SK-N-MC (cell line): ENCODE data around the gene NCBP2L.

ENCODE experiments used
- EZH2 ChIP-seq: fragments of 200-600 bp; sonication (generic); IDR thresholded peaks from one replicate; pipeline ENCODE4 v1.6.1; 2017; ENCODE audit warnings: antibody characterized with exemption
- FOXP2 ChIP-seq: optimal IDR thresholded peaks from 2 replicates; pipeline ENCODE3; 2011; ENCODE audit warnings: mild to moderate bottlenecking, moderate library complexity; ENCODE audit not compliant: insufficient read depth; ENCODE audit errors: extremely low read length, control extremely low read depth
- POLR2AphosphoS5 ChIP-seq: IDR thresholded peaks from 2 replicates; pipeline ENCODE4 v1.6.1; 2012; ENCODE audit warnings: mild to moderate bottlenecking, low read depth, low read length, borderline replicate concordance

GRCh38 chrX:107760304-107761077 is 17.0 kb upstream of the NCBP2L start:
- TF ChIP-seq EZH2 = no peak
- no peak for TF ChIP-seq POLR2AphosphoS5
- TF ChIP-seq FOXP2 = no peak
